NK-92 treated with Interleukin-12 subunit alpha and Interleukin-12 subunit beta, amount 100 ng/mL, for 24 hours (cell line): ENCODE data around the gene TES.
"Not testable (repeated sequence)": the region's sequence is repeated elsewhere in the genome, so short reads cannot be mapped to it uniquely, and the experiment has no call there.

Source experiments
- DNase-seq: peaks from one replicate; lab custom pipeline; 2025; lab: John Stamatoyannopoulos, UW

TES gene

DNA sequence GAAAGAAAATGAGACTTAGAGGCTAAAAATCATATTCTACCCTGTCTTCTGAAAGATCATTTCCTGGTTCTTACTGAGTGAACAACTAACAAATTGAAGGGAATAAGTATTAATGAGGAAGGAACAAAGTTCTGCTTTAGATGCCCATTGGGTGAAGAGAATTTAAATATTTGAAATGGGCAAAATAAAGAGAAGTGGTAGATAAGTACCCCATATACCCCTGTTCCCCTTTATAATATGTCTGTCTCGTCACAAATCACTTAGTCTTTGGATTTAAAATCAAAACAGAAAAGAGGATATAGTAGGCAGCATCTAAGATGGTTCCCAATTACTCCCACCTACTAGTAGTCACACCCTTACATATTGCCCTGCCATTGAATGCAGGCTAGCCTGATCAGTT lies 13.2 kb downstream of the TES start:
- no peak for DNase-seq

DNA sequence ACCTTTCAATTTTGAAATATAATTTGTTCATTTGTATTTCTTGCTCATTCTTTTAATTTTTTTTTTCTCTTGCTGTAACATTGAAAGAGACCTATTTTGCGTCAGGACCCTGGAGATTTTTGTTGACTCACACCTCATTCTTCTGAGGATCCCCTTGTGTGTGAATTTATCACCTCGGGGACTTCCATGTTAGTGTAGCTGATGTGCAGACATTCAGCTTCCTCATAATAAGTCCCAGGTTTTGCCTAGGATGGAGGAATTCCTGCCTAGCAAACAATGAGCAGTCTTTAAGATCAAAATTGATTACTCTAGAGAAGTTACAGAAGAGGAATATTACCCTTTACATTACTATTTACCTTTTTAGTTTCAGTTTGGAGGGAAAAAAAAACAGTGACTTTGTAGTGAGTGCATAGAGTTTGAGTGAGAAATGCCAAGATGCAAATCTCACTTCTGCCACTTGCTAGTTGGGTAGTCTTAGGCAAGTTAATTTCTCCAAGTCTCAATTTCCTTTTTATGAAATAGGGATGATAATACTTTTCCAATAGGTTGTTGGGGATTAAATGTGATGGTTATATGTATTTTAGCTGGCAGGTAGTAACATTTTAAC lies 14.3 kb downstream of the TES start:
- no peak for DNase-seq

DNA sequence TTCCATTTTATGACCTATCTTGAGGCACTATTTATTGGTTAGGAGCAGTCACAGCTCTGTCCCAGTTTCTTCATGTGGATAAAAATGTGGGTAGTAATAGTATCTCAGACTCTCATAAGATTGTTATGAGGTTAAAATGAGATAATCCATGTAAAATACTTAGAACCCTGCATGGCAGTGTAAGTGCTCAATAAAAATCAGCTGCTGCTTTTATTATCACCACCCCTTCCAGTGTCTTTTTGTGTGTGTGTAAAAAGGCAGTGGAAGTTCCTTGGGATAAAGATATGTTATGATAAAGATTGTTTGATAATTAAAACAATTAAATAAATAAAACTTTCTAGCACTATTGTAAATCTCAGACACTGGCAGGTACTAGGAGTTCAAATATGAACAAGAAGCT lies 15.5 kb downstream of the TES start:
- no peak for DNase-seq

DNA sequence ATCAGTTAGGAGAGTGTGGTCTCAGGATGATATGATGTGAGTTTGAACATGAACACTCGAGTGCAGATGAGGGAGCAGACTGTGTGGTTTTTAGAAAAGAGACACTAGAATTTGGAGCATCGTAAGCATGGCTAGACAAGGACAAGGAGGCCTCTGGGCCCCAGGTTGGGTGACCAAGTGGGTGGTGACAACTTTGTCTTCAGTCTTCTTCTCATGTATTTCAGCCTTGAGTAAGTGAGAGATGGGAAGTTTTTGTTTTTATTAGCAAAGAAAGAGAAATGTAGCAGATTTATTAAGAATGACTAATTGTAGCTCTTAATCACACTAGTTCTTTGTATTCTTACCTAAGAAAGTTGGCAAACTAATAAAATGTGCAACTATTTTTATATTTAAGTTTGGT lies 16.3 kb downstream of the TES start:
- DNase-seq = no peak

DNA sequence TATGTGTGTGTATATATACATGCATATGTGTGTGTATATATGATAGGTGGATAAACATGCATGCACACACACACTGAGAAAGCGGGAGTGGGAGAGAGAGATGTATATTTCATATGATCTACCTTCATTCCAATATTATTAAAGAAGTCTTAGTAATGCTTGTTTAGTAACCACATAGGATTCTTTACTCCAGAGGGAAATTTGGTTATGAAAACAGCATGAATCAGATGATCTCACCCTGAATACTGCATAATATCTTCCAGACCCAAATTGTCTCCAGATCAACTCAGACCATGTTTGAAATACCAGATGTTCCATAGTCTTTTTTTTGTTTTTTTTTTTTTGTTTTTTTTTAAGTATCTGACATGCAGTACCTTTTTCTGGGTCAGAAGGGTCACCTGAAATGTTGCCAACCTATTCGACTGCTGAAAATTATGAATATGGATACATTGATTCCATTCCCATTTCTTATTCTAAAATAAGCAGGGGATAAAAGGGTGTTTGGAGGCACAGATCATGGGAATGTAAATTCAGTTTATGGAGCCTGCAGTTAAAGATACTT lies 17.4 kb downstream of the TES start:
- DNase-seq = no peak

DNA sequence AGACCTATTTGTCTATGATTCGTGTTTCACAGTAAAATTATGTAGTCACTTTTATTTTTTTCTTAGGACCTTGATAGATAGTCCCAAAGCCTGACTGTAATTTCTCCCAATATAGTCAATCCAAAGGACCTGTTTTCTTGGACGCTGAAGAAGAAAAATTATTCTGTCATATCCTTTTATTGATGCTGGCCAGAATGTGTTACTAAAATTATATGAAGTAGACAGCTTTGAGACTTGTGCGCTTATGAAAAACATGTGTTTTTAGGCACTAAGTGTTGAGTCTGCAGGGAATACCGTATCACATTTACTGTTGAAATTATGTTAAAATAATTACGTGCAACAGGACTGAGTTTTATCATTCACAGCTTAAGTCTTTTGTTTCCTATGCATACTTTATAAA lies 17.9 kb downstream of the TES start:
- no peak for DNase-seq

DNA sequence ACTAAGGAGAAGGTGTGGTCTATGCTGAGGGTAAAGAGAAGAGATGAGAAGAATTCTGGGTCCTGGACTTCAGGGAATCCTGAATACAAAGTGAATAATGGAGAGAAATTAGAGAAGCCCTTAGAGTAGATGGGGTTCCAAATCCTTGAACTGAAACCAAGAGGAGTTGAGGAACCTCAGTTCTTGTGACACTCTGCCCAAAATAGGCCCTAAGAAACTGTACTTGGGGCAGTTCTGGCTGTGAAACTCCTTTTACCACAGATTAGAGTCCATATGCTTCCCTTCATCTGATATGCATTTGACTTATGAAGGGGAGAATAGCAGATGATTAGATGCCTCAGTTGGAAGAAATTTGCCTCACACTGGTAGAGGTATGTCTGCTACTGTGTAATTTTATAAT lies 19.0 kb downstream of the TES start:
- DNase-seq = no peak

DNA sequence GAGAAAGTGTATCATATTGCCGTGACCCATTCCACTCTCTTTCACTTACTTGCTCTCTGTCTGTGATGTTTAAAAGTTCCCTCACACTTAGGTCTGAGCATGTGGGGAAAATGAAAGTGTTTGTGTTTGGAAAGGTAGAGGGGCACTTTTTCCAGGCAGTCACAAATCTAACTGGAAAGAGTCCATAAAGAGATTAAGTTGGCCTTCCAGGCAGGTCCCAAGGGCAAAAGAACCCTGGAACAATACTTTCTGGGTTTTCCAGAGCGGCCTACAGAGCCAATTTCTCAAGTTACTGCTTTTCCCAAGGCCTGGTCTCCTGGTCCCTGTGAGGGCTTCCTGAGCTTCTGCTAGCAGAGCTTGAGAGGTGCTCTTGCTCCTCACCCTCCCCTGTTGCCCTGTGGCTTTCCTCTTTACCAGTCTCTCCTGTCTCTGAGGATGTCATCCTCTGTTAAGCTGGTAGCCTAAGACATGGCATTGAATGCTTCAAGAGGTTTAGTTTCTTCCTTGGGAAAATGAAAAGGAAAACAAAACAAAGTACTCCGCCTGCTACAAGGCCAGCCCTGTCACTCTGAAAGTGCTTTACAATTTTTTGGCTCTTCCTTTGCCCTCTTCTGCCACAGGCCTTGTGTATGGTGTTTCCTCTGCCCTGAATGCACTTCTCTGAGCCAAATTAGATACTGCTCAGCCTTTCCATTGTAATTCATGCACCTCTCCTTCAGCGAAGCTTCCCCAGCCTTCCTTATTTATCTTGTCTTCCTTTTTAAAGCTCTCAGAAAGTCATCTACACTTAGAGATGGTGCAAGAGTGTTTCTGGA lies 20.1 kb downstream of the TES start:
- DNase-seq = no peak

DNA sequence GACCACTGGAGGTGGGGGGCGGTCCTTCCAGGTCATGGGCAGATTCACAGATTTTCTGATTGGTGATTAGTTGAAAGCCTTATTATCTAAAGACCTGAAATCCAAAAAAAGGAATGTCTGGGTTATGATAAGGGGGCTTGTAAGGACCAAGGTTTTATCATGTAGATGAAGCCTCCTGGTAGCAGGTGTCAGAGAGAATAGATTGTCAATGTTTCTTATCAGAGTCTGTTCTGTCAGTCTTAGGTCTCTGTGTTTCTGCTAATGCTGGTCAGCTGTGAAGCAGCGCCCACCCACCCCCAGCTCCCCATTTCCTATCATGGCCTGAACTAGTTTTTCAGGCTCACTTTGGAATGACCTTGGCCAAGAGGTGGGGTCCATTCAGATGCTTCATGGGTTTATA lies 21.2 kb downstream of the TES start:
- no peak for DNase-seq

DNA sequence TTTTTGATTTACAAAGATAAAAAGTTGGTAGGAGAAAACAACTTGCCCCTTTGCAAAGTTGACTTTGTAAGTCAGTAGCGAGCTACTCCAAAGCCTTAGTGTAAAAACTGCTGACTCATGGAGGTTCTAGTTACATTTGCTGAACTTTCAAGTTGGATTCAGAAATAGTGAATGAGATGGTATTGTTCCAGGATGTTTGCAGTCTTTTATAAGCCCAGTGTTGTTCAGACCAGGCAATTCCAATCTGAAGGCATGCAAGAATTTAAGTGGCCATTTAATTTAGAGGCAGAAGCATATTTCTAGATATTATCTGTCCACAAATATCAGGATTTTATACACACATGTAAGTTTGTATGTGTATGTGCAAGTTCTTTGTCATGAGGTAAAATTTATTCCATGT lies 21.6 kb downstream of the TES start:
- DNase-seq = no peak

DNA sequence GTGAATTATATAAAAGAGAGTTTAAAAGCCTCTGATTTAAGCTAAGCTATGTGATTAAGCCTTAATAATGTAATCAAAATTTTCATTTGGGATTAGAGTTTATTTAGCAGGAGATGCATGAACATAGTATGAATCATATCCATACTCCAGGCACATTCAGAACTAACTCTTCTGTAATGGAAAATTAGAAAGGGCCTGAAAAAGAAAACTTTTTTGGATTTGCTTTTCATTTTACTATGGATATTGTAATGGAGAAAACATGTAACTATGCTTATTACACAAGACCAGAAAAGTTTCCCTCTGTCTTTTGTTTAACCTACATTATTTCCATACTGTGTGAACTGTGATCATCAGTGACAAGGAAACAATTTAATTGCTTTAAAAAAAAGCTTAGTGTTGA lies 22.0 kb downstream of the TES start:
- no peak for DNase-seq

DNA sequence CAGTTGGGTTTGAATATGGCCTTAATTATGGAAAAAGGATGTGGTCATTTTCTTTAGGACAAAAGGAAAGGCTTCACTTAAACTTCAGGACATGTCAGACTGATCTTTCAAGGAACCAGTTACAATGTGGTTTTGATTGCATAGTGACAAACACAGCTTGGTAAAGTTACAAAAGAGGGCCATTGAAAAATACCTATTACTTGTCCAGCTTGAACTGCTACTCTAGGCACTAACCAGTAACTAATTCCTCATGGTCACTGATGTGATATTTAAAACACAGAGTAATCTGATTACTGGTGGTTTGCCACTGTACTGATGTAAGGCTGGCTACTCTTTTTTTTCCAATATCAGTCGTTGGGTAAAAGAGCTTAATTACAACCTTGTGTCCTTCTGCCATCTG lies 22.6 kb downstream of the TES start:
- DNase-seq = no peak

DNA sequence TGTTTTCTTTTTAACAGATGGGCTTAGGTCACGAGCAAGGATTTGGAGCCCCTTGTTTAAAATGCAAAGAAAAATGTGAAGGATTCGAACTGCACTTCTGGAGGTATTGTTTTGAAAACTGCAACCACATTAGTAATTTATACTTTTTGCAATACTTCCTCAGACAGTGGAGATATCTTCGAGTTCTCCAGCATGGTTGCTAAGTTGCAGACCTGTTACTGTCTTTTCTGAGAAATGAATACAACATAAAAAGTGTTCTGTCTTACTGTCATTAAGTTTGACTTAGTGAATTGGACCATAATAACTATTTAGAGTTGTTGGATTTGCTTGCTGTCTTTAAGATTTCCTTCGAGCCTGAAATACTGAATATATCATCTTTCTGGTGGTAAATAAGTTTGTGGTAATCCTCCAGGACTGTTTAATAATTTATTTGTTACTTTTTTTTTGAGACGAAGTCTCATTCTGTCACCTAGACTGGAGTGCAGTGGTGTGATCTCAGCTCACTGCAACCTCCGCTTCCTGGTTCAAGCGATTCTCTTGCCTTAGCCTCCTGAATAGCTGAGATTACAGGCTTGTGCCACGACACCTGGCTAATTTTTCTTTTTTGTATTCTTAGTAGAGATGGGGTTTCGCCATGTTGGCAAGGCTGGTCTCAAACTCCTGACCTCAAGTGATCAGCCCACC lies 24.3 kb downstream of the TES start:
- DNase-seq = no peak

DNA sequence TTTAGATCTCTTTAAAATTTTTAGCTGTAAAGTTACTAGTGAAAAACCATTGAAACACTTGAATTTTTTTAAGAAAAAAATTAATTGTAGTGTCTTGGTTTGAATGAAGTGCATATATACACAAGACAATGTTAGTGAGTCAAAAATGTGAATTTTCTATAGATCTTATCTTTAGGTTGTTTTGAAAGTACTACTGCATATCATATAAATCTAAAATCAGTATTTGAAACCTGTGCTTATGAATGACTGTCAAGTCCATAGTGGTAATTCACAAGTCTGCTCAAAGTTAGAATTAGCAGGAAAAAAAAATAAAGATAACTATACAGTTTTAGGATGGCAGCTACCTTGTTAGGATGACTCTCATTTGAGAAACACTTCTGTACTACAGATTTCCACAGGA lies 25.0 kb downstream of the TES start:
- DNase-seq = no peak

DNA sequence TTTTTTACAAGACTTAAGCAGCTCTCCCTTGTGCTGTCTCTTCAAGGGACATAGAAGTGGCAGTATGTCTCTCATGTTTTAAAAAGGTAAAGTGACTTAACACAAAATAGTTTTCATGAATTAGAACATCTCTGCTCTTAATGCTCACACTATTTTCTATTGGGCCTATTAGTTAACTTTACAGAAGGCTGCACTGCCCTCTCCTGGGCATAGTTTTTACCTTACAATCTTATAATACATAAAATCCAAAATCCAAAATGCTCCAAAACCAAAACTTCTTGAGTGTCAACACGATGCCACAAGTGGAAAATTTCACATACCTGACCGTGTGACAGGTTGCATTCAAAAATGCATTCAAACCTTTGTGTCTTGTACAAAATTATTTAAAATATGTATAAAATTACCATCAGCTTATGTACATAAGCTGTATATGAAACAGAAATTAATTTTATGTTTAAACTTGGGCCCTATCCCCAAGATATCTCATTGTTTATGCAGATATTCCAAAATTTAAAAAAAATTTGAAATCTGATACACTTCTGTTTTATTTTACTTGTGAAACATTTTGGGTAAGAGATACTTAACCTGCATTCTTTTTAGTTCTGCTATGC lies 25.8 kb downstream of the TES start:
- DNase-seq = peak; percentile 12

DNA sequence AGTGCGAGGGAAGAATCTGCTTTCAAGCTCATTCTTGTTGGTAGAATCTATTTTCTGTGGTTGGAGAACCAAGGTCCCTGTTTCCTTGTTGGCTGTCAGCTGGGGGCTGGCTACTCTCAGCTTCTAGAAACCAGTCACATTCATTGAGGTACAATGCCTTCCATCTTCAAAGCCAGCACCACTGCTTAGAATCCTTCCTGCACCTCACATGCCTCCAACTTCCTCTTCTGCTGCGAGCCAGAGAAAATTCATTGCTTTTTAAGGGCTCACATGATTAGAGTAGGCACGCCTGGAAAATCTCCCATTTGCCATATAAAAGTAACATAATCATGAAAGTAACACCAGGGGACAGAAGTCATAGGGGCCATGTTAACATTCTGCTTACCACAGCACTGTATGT lies 28.7 kb downstream of the TES start:
- no peak for DNase-seq

DNA sequence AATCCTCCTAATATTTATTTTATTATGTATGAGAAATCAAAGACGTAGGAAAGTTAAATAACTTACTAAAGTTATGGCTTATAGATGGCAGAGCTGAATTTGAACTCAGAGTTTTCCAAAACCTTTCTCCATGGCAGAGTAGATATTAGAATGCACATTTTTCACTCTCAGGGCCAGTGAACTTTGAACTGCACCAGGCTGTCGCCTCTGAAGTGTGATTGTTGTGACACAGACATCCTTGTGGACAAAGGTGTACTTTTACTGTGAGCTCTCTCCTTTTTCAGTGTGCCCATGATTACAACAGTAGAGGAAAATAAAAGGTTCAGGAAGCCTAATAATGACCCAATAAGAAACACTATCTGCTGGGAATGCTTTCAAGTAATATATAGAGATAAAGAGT lies 29.1 kb downstream of the TES start:
- DNase-seq = no peak

DNA sequence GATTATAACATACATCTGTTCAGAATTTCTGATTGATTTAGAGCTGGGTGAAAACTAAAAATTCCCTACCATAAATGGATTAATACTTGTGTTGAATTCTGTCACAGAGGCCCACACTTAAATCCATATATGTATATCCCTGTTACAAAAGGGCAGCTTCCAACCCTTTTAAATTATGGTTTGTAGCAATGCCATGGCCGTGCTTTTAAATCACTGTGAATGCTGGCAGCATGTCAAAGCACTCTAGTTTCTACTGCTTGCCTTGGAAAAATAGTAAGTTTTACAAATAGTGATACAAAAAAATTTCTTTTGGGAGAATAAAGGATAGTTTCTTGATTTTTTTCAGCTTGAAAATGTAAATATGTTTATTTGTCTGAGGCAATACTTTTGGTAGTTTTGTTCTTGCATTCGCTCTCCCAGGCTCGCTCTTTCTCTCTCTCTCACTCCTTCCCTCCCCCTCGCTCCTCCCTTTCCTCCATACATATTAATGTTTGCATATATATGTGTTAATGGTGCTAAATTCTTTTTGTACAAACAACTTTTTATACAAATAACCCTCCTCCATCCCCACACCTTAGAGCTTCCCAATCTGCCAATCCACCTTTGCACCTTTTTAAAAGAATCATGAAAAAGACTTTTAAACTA lies 29.8 kb downstream of the TES start:
- no peak for DNase-seq

DNA sequence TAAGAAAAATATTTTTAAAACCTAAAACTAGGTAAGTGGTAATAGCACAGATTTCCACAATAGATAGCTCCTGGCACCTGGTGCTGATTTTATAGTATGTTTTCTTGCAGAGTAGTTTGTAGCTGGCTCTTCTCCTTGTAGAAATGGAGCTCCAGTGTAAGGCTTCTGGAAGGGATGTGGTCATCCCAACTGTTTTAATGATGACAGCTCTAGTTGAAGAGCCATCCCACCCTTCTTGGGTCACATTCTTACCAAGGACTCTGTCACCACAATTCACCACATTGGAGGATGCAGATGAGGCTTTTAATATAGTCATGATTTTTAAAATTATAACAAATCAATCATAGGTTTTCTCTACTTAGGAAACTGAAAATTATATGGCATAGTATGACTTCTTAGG lies 31.0 kb downstream of the TES start:
- DNase-seq = no peak

DNA sequence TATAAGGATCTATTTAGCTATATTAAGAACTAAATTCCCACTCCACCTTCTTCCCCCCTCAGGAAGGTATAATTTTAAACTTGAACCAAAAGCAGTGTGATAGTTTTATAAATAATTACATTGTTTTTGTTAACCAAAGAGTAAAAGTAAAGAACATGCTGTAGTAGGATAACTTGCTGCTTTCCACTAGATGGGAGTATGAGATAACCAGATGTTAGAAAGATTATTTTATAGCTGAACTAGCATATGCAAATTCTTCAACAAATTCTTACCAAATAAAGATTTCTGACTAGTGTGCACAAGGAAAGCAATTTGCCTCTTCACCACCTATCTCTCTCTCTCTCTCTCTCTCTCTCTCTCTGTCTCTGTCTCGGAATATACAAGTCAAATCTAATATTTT lies 31.8 kb downstream of the TES start:
- DNase-seq = no peak

DNA sequence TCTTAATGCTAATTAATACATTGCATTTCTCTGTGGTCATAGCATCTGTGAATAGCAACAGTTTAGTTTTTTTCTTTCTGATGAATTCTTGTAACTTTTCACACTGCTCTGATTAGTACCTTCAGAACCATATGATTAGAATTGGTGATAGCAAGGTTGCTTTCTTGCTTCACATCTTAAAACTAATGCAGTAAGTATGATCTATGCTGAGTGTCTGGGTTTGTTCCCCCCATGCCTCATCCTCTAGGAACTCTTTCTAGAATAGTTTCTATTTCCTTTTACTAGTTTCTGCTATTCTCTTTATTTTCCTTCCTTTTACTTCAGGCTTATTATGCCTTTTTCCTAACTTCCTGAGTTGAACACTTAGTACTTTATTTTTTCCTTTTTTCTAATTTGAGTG lies 32.4 kb downstream of the TES start:
- DNase-seq = no peak

DNA sequence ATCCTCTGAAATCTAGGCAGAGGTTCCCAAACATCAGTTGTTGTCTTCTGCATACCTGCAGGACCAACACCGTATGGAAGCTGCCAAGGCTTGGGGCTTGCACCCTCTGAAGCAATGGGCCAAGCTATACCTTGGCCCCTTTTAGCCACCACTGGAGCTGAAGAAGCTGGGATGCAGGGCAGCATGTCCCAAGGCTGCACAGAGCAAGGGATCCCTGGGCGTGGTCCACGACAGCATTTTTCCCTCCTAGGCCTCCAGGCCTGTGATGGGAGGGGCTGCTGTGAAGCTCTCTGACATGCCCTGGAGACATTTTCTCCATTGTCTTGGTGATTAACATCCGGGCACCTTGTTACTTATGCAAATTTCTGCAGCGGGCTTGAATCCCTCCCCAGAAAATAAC lies 34.5 kb downstream of the TES start:
- DNase-seq = not testable (repeated sequence)
